ENCODE measurements around the gene MTARC2.

- TF ChIP-seq, protein P1, sequence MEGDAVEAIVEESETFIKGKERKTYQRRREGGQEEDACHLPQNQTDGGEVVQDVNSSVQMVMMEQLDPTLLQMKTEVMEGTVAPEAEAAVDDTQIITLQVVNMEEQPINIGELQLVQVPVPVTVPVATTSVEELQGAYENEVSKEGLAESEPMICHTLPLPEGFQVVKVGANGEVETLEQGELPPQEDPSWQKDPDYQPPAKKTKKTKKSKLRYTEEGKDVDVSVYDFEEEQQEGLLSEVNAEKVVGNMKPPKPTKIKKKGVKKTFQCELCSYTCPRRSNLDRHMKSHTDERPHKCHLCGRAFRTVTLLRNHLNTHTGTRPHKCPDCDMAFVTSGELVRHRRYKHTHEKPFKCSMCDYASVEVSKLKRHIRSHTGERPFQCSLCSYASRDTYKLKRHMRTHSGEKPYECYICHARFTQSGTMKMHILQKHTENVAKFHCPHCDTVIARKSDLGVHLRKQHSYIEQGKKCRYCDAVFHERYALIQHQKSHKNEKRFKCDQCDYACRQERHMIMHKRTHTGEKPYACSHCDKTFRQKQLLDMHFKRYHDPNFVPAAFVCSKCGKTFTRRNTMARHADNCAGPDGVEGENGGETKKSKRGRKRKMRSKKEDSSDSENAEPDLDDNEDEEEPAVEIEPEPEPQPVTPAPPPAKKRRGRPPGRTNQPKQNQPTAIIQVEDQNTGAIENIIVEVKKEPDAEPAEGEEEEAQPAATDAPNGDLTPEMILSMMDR (IDR thresholded peaks at IDR 0.05): no peak
- TF ChIP-seq EZH2phosphoT487 (IDR thresholded peaks at IDR 0.05): no peak
Measured at GRCh38 chr1:220741349-220741748, 6.8 kb upstream of the MTARC2 start.
